LNCAP (cell line): ENCODE results near the gene FCER2.

Experiments used
- CTCF ChIP-seq: fragments of 450-650 bp; IDR thresholded peaks from 2 replicates; pipeline ENCODE4 v1.5.1; 2017; ENCODE audit warnings: mild to moderate bottlenecking

FCER2 gene

GRCh38 chr19:7738023-7738422, 36.1 kb upstream of the FCER2 start:
- no peak for TF ChIP-seq CTCF

DNA sequence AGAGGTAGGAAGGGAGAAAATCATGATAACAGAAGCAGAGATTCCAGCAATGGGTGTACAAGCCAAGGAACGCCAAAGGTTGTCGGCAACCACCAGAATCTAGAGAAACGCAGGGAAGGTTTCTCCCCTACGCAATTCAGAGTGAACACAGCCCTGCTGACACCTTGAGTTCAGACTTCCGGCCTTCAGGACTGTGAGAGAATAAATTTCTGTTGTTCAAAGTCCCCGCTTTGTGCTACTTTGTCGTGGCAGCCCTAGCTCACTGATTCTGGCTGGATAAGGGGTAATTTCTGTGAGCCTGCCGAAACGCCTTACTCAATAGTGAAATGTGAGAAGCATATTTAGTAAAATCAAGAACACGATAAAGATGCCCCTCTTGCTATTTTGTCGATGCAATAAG, 35.3 kb upstream of the FCER2 start:
- no peak for TF ChIP-seq CTCF

DNA sequence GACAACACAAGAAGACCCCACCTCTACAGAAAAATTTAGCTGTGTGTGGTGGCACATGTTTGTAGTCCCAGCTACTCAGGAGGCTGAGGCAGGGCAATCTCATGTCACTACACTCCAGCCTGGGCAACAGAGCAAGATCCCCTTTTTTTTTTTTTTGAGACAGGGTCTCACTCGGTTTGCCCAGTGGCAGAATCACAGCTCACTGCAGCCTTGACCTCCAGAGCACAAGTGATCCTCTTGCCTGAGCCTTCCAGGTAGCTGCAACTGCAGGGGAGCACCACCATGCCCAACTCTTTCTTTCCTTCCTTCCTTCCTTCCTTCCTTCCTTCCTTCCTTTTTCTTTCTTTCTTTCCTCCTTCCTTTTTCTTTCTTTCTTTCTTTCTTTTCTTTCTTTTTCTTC, 34.2 kb upstream of the FCER2 start:
- TF ChIP-seq CTCF = no peak

DNA sequence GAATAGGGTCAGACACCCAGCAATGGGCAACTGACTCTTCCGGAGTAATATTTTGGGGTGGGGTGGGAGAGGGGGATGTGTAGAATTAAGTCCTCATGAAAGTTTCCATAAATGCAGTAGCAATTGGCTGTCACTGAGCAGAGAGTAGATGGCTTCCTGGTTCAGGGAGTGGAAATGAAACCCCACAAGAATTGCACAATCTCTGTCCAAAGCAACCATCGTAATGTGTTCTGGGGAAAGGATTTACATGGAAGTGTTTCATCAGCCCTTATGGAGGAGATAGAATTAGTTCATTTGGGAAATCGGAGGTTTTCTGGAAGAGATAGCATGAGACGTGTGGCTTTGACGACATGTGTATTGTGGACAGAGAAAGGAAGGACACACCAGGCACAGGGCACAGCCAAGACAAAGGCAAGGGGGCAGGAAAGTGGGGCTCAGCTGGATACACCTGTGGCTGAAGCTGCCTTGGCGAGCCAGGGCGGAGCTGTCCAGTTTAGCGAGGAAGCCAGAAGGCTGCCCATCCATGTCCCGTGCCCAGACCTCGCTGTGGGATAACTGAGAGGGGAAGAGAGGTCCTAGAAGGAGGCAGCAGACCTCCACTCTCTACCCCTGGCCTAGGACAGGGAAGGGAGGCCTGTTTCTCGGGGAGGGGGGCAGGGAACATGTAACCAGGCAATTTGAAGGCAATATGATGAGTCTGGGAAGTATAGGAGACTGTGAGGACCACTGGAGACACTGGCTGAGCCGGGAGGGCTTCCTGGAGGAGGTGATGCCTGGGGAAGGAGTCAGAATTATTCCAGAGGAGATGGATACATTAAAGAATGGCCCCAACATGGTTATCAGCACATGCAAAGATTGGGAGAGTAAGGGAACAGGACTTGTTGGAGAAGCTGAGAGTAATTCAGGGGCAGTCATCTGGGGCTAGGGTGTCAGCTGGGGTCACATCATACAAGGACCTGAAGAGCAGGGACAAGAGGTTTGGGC, 32.6 kb upstream of the FCER2 start:
- no peak for TF ChIP-seq CTCF

DNA sequence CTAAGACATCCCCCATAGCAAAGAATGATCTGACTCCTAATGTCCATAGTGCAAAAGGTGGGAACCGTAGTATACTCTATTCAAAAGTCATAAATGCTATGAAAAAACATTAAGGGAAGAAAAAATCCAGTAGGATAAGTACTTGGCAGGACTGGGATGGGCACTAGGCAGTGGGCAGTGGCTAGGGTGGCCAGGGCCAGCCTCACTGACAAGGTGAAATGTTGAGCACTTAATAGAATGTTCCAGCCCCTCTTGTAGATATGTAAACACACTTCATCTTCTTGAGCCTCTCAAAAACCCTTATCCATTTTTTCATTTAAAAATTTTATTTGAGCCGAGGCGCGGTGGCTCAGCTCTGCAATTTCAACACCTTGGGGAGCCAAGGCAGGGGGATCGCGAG, 31.4 kb upstream of the FCER2 start:
- TF ChIP-seq CTCF = no peak

DNA sequence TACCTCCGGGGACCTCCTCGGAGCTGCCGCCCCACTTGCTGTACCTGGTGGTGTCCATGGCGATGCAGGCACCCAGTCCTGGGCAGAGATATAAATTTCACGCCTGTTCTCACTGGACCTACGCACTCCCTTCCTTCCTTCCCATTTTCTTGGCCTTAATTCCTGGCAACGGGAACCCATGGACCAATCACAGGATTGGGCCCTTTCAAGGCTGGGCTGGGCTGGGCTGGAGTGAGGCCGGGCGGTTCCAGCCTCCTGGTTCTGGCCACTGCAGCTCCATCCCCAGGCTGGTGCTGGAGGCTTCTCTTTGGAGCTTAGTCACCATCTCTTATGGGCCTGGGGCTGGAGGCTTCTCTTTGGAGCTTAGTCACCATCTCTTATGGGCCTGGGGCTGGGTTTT, 30.1 kb upstream of the FCER2 start, which contains the start of gene CLEC4G:
TSS of gene CLEC4G (minus strand) at position 66 of the 400 bp plus-strand sequence. CDS start at position 58, 8 bp downstream.
- TF ChIP-seq CTCF = no peak

DNA sequence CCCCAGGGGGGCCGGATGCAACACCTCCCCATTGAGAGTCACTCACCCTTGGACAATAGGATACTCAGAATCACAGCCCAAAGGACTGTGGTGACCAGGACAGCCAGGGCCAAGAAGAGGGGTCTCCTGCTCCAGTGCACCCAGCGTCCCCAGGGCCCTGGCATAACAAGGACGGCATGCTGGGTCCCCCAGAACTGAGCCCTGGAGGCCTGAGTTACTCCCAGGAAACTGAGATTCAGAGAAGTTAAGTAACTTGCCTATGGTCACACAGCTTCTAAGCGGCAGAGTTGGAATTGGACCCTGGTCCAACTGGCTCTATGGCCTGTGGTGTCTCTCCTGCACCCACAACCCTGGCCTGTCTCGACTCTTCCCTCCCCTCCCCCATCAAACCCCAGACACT, 29.7 kb upstream of the FCER2 start:
- TF ChIP-seq CTCF = no peak
